ENCODE results near the gene SEMA3A.

Gene SEMA3A

GRCh38 chr7:83987764-83988163, 206.8 kb downstream of the SEMA3A start:
- DNase-seq = no peak

GRCh38 chr7:83985821-83986220, 208.8 kb downstream of the SEMA3A start:
- no peak for DNase-seq

GRCh38 chr7:83984591-83984990, 210.0 kb downstream of the SEMA3A start:
- DNase-seq = no peak

DNA sequence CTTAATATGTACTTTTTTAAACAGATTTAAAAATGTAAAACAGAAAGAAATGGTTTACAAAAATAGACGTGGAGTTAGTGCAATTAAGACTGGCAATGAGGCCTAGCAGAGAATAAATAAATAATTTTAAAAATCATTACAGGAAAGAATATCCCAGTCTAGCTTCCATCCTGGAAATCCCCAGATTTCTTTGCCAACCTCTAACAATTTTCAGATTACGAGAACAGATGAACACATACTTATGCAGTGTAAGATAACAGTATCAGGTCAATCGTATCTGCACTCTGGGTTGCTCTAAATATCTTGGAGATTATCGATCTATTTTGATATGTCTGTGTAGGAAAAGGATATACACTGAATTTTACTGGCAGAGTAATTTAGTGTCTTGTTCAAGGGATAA, 210.5 kb downstream of the SEMA3A start:
- DNase-seq = no peak

DNA sequence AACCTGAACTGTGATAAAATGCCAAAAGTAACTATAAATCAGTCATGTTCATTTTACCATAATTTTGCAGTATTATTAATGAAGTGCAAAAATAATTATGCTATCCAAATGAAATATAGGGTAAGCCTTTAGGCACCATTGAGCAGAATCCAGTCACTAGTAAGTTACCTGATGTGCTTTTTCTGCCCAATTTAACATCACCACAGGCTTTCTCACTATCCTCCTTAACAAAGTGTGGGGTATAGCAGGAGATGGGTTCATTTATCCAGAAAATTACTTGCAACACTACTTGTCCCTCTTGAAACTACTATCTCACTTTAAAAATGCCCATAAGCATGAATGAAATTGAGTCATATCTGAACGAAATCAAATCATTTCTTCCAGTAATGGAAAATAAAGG, 211.0 kb downstream of the SEMA3A start:
- no peak for DNase-seq

DNA sequence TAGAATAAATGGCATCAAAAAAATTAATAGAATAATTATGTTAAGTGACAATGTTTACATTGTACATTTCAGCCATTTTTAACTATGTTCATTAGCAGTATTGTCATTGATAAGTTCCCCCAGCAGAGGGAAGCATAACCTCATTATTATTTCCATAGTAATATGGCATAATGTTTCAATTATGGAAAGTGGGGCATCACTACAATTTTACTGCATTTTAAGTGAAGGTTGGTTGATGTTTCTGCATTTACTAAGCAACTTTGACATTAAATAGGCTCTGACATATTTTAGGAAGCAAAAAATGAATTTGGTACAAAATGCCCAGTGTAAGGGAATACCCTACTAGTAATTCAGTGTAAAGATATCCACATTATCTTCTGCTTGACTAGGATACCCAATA, 218.3 kb downstream of the SEMA3A start:
- DNase-seq = peak; percentile 26

DNA sequence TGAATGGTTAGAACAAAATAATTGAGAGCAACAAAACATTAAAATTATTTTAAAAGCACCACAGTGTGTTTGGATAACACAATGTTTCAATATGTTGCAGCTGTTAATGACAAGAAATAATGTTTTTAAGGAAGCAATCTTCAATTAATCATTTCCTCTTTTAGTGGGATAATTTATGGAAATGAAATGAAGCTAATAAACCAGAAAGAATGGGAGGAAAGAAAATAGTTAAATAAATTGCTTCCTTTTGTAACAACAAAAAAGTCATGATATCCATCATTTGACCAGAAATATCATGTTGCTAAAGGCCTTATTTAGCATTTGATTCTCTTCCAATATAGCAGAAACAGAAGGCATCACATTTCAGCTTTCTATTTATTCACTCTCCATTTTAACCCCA, 224.5 kb downstream of the SEMA3A start:
- DNase-seq = no peak

- DNase-seq = no peak
Observed at GRCh38 chr7:83964318-83964717, 230.3 kb downstream of the SEMA3A start.

GRCh38 chr7:83957333-83957732, 237.3 kb downstream of the SEMA3A start:
- DNase-seq = no peak

DNA sequence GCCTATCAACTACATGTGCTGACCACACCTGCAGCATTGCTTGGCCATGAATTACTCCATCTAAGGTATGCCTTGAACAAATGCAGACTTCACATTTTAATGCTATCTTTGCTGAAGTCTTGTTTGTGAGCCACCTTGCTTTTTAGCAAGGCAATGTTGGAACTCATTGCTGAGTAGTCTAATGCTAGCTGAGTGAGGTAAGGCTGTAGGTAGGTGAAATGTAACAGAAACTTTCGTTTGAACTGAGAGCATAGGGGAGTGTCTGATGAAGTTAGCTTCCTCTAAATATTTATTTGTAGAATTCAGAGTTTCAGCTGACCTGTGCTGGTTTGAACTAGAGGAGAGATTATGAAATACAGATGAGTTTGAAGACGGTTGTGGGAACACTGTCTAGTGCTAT, 238.5 kb downstream of the SEMA3A start:
- no peak for DNase-seq

- DNase-seq = no peak
Observed at GRCh38 chr7:83952236-83952635, 242.4 kb downstream of the SEMA3A start.

GRCh38 chr7:83947260-83947659, 247.3 kb downstream of the SEMA3A start:
- peak; percentile 17 for DNase-seq

DNA sequence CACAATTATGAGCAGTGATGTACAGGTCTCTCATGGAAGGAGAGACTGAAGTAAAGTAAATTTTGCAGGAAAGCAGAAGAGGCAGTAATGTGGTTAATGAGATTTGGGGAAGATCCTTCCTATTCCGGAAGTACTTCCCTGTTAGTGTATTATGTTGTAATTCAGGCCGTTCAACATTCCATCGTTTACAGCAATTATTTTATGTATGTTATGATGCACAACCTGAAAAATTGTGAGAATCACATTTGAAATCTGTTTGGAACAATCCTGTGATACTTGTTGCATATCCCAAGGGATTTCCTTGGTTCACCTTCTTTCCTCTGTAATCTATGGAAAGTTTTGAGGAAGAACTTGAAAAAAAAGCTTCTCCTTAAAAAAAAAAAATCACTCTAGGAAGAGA, 247.8 kb downstream of the SEMA3A start:
- no peak for DNase-seq

DNA sequence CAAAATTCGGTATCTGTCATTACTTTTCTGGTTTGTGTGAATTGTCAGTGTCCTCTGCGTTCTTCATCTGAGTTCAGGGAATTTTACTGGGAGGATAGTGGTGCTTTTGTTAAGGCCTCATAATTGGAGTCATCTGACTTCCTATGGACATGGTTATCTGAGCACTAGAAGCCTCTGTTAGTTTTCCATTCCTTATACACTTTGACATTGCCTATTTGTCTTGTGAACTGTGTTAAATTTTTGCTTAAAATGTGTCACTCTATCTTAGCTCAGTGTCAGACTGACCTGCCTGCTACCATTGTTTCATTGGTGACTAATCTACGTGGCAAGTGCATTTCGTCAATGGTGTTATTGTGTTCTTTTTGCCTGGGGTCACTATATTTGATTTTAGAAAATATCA, 253.3 kb downstream of the SEMA3A start:
- no peak for DNase-seq

DNA sequence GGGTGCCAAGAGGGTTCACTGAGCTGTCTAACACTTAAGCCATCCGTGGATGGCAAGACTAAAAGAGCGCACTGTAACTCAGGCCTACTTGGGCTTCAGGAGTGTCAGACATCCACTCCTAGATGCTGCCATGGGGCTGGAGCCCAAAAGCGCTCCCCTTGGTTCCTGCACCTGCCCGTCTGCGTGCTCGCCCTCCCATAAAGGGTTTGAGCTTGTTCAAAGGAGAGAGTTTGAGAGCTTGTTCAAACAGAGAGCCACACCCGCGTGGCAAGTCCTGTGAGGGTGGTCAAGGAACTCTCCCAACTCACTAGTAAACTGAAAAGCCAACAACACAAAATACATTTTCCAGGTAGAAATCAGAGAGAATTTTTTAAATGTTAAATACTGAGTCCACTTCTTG, 256.7 kb downstream of the SEMA3A start:
- DNase-seq = no peak

DNA sequence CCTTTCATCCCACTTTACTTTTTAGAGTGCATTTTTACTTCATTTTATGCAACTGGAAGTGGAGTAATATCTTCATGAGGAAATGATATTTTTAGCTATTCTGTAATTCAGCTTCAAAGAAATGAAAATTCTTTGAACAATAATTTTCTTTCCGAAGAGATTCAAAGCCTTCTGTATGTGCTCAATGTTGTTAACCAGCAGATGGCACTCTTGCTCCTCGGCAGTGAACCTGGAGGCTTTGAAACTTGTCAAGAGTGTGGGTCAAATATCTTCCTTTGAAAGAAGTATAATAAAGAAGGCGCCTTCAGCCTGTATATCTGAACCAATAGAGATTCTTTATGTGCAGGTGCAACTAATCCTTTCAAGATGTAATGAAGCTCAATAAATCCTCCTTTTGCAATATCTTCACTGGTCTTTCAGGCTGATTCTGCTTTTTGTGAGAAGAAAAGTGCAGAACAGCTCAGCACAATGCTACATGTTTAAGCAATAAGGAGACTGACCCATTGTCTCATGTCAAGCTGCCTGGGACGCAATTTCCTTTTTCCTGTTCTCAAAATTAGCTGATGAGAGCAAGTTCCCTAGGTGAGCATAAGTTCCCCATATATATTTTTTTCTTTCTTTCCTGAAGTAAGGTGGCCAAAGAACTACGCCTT, 258.4 kb downstream of the SEMA3A start:
- DNase-seq = peak; percentile 59

DNA sequence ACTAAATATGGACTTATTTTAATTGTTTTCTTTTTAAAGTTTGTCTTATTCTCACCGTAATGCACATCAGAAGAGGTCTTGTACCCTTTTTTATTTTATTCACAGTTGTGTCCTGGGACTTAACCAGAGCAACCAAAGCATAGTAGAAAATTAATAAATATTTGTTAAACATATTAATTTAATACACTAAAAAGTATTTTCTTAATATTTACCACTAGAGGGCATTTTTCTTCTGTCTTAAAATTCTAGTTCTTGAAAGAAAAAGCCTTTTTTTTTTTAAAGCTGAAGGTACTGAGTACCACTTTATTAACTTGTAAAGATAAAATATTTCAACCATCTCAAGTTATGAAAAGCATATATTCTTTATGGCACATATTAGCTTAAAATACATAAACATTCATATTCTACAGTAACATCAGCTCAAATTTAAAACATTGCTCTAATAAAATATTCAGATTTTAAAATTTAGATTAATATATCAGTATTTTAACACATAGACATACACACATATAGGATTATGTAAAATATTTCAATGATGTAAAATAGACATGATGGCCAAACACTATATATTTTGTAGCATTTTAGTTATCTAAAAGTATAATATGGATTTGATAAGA, 260.4 kb downstream of the SEMA3A start:
- peak; percentile 43 for DNase-seq

DNA sequence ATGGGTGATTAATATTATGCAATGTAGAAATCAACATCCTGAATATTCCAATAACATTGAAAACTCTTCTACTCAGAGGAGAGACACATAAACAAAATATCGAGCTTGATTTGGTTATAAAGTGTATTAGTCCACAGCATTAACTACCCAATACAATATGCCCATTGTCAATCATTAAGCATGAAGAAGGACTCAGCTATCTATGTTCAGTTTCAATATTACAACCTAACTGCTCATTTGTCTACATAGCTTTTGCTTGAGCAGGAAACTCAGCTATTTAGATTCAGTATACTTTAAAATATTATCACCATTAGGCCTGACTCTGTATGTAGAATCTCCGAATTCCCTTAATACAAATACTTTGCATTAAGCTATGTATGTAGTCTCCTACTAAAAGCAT, 262.6 kb downstream of the SEMA3A start:
- DNase-seq = no peak

DNA sequence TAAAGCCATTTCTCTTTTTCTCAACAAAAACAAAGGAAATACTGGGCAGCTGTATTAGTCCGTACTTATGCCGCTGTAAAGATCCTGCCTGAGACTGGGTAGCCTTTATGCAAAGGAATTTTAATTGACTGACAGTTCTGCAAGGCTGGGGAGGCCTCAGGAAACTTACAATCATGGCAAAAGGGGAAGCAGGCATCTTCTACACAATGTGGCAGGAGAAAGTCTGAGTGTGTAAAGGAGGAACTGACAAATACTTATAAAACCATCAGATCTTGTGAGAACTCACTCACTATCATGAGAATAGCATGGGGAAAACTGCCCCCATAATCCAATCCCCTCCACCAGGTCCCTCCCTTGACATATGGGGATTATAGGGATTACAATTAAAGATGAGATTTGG, 264.3 kb downstream of the SEMA3A start:
- no peak for DNase-seq

DNA sequence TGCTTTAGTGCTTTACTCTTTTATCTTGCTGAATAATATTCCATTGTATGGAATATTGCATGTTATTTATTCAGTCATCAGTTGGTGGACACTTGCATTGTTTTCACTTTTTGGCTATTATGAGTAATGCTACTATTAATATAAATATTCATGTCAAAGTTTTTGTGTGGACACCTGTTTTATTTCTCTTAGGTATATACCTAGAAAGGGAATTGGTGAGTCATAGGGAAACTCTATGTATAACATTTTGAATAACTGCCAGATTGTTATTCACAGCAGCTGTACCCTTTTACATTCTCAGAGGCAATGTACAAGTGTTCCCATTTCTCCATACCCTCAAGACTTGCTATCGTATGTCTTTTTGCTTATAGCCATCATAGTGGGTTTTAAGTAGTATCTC, 268.7 kb downstream of the SEMA3A start:
- no peak for DNase-seq

- peak; percentile 61 for DNase-seq
Observed at GRCh38 chr7:83921941-83922607, 272.5 kb downstream of the SEMA3A start.

DNA sequence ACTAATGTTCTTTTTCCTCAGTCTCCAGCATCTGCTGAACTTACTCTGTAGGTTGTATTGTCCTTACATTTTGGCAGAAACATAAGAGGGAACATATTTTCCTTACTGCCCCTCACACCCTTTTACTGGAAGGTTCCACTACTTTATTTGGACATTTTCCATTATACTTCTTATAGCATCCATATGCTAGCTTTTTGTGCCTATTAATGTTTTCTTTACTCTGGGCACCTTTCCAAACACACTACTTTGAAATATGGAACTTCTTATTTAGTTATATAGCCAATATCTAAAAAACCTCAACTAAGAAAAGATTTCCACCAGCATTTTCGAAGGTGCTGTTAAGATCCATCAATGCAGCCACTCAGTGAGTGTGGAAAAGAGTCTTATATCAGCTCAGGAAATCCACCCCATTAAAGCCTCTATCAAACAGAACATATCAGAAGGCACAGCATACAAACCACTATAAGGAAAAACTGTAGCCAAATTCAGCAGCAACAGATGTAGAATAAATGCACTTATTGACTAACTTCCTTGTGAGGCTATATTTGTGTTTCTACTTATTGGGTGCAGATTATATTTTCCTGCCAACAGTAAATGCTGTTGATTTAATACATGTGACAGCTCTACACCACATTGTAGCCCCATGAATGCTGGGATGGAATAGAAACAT, 273.2 kb downstream of the SEMA3A start:
- DNase-seq = no peak

- no peak for DNase-seq
Observed at GRCh38 chr7:83918142-83918541, 276.4 kb downstream of the SEMA3A start.

DNA sequence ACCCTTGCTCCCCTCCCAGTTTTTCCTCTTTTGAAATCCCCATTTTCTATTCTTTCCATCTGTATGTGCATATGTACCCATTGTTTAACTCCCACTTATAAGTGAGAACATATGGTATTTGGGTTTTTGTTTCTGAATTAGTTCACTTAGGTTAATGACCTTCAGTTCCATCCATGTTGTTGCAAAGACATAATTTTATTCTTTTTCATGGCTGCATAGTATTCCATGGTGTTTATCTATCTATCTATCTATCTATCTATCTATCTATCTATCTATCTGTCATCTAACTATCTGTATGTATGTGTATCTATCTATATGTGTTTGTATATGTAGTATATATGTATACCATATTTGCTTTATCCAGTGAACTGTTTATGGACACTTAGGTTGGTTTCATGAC, 281.4 kb downstream of the SEMA3A start:
- no peak for DNase-seq
